Fibroblast of gingiva (primary cell): ENCODE data around the gene AURKAIP1.

Source experiments
- DNase-seq: peaks from one replicate; pipeline ENCODE4 v3.0.0-alpha.2; 2011; ENCODE audit warnings: low read depth

Gene AURKAIP1

DNA sequence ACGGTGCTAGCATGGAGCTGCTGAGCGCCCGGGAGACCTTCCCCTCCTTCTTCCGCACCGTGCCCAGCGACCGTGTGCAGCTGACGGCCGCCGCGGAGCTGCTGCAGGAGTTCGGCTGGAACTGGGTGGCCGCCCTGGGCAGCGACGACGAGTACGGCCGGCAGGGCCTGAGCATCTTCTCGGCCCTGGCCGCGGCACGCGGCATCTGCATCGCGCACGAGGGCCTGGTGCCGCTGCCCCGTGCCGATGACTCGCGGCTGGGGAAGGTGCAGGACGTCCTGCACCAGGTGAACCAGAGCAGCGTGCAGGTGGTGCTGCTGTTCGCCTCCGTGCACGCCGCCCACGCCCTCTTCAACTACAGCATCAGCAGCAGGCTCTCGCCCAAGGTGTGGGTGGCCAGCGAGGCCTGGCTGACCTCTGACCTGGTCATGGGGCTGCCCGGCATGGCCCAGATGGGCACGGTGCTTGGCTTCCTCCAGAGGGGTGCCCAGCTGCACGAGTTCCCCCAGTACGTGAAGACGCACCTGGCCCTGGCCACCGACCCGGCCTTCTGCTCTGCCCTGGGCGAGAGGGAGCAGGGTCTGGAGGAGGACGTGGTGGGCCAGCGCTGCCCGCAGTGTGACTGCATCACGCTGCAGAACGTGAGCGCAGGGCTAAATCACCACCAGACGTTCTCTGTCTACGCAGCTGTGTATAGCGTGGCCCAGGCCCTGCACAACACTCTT is 42.8 kb downstream of the AURKAIP1 start:
- no peak for DNase-seq

DNA sequence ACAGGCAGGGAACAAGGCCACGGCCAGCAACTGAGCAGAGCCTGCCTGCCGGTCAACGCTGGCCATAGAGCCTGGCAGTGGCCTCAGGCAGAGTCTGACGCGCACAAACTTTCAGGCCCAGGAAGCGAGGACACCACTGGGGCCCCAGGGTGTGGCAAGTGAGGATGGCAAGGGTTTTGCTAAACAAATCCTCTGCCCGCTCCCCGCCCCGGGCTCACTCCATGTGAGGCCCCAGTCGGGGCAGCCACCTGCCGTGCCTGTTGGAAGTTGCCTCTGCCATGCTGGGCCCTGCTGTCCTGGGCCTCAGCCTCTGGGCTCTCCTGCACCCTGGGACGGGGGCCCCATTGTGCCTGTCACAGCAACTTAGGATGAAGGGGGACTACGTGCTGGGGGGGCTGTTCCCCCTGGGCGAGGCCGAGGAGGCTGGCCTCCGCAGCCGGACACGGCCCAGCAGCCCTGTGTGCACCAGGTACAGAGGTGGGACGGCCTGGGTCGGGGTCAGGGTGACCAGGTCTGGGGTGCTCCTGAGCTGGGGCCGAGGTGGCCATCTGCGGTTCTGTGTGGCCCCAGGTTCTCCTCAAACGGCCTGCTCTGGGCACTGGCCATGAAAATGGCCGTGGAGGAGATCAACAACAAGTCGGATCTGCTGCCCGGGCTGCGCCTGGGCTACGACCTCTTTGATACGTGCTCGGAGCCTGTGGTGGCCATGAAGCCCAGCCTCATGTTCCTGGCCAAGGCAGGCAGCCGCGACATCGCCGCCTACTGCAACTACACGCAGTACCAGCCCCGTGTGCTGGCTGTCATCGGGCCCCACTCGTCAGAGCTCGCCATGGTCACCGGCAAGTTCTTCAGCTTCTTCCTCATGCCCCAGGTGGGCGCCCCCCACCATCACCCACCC is 43.7 kb downstream of the AURKAIP1 start, which contains the start of gene TAS1R3:
TAS1R3 (plus strand) TSS at position 213 of the 898 bp plus-strand sequence; CDS start at position 279, 66 bp downstream.
- DNase-seq, result peak; percentile 53

DNA sequence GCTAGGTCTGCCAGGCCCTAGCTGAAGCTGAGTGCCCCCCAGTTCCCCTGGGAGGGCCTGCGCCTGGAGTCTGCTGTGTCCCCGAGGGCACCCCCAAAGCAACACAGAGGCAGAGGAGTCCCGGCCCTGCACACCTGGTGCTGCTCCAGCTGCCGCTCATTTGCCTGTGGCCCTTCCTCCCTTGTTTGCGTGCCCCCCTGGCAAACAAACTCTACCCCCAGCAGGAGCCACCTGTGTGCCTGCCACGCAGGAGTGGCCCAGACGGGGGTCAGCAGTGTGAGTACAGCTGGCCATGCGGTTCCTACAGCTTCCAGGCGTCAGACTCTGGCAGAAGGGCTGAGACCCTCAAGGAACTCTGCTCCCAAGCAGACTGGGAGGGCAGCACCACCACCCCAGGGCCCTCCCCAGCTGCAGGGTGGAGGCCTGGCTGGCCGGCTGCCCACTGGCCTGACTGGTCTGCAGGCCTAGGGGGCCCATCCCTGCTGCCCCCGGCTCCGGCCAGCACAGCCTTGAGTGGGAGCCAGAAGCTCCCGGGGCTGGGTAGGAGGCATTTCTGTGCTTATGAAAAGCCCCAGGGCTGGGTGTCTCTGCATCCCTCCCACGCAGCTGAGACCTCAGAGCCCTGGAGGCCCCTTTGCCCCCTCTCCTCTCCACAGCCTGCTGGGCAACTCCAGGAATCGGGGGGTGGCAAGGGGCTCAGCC is 44.5 kb downstream of the AURKAIP1 start:
- DNase-seq, result no peak

DNA sequence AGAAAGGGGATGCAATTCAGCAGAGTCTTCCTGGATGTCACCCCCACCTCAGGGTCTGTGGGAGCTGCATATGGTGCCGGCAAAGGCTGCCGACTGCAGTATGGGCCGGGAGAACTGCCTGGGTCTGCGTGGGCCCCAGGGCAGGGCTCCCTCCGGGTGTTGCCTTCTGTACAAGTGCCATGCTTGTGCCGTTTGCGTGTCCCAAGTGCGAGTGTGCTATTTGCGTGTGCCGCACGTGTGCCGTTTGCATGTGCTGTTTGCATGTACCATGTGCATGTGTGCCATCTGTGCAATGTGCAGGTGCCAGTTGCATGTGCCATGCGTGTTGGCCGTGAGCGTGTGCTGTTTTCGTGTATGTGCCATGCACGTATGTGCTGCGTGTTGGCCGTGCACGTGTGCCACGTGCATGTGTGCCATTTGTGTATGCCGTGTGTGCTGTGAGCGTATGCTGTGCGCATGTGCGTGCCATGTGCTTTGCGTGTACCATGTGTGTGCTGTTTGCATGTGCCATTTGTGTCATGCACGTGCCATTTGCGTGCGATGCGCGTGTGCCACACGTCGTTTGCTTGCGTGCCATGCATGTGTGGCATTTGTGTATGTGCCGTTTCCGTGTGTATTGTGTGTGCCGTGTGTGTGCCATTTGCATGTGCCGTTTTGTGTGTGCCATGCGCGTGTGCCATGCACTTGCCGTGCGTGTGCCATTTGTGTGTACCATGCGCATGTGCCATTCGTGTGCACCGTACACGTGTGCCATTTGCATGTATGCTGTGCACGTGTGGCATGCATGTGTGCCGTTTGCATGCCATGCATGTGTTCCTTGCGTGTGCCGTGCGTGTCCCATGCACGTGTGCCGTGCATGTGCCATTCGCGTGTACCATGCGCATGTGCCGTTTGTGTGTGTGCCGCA is 45.5 kb downstream of the AURKAIP1 start:
- DNase-seq, result no peak

DNA sequence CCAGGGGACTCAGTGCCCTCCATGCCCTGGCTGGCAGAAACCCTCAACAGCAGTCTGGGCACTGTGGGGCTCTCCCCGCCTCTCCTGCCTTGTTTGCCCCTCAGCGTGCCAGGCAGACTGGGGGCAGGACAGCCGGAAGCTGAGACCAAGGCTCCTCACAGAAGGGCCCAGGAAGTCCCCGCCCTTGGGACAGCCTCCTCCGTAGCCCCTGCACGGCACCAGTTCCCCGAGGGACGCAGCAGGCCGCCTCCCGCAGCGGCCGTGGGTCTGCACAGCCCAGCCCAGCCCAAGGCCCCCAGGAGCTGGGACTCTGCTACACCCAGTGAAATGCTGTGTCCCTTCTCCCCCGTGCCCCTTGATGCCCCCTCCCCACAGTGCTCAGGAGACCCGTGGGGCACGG is 46.8 kb downstream of the AURKAIP1 start:
- DNase-seq, result no peak

DNA sequence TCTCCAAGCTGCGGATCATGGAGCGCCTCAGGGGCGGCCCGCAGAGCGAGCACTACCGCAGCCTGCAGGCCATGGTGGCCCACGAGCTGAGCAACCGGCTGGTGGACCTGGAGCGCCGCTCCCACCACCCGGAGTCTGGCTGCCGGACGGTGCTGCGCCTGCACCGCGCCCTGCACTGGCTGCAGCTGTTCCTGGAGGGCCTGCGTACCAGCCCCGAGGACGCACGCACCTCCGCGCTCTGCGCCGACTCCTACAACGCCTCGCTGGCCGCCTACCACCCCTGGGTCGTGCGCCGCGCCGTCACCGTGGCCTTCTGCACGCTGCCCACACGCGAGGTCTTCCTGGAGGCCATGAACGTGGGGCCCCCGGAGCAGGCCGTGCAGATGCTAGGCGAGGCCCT is 47.7 kb downstream of the AURKAIP1 start:
- no peak for DNase-seq

DNA sequence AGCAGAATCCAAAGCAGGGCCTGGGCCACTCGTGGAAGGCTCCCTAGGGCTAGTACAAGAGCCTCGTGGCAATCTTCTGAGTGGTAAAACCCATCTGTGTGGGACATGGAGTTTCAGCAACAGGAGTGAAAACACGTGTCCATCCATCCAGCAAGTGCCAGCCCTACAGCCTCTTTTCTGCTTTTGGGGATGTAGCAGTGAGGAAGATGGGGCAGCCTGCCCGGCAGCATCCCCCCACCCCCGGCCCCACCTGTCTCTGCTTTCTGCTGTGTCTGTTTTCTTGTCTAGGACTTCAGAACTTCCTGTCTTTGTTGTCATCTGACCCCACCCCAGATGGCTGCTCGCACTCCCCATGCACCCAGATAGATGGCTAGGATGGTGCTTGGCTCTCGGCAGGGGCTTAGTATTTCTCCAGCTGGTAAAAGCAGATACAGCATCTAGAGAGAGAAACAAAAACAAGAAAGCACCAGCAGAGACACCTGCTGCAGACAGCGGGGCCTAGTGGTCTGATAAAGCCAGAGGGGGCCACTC is 48.9 kb downstream of the AURKAIP1 start:
- DNase-seq, result no peak

DNA sequence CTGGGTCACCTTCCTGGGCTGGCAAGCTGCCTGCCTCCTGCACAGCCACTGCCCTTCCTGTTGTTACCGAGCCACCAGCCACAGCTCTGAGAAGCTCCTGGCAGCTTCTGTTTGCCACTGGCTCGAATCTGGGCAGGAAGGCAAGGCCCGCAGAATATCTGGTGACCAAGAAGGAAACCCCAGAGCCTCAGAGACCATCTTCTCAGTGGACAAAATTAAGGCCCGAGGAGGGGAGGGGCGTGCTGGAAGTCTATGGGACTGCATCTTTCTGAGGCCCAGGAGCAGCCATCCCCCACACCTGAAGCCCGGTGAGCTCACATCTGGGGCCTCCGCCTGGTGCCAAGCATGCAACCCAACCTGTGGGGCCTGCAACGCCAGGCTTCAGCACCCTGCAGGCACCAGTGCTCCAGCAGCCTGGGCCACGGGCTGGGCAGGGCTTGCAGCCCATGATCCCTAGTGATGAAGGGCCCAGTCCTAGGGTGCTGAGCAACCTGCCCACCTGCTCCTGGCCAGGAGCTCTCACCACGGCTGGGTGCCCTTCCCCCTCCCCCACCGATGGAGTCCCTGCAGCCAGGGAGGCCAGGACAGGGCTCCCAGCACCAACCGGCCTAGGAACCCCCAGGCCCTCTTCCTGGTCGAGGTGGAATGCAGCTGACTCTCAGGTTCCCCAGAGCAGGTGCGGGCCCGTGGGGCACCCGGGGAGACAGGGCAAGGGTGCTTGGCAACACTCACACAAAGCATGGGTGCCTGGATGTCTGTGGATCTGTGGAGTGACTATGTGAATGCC is 49.5 kb downstream of the AURKAIP1 start:
- DNase-seq, result no peak

DNA sequence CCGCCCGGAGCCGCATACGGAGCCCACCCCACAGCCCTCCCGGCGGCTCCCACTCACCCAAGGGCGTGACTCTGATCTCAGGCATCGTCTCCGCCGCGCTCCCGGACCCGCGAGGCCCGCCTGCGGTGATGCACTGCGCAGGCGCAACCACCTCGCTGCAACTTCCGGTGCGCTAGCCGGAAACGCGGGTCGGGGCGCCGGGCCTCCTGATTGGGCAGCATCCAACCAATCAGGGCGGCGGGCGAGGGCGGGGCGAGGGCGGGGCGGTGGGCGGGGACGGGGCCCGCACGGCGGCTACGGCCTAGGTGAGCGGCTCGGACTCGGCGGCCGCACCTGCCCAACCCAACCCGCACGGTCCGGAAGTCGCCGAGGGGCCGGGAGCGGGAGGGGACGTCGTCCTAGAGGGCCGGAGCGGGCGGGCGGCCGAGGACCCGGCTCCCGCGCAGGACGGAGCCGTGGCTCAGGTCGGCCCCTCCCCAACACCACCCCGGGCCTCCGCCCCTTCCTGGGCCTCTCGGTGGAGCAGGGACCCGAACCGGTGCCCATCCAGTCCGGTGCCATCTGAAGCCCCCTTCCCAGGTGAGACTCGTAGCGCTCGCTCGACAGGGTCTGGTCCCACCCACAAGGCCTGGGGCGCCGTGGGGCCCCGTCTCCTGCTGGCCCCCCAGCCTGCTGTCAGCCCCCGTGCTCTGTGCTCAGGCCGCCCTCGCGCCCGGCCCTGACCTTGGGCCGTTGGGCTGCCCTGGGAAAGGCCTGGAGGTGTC is 50.3 kb downstream of the AURKAIP1 start, which contains the start of the genes CPTP and INTS11:
CPTP (plus strand) TSS at position 279 of the 764 bp plus-strand sequence. CDS start 2,109 bp downstream, outside the sequence.
INTS11 (minus strand) TSS at position 137 of the 764 bp plus-strand sequence; CDS start at position 85, 52 bp downstream.
- DNase-seq, result peak; percentile 86

DNA sequence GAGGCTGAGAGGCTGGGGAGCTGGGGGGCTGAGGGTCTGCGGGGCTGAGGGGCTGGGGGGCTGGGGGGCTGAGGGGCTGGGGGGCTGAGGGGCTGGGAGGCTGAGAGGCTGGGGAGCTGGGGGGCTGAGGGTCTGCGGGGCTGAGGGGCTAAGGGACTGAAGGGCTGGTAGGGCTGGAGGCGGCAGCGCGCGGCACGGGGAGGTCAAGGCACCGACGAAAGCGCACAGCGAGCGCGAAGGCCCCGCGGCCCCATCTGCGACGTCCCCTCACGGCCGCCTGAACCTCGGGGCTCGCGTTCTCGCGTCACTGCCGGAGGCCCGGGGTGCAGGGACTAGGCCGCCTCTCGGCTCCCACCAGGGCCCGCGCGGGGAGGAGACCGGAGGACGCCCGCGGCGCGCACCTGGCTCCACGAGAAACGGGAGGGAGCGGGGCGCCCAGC is 50.9 kb downstream of the AURKAIP1 start:
- DNase-seq, result no peak
